Hippocampal formation (tissue), 2 donors: ENCODE results near the gene FAM209A.
"Not testable (repeated sequence)": the region's sequence is repeated elsewhere in the genome, so short reads cannot be mapped to it uniquely, and the experiment has no call there.

Source experiments
- DNase-seq, 2 donors: peaks; one replicate each; lab custom pipeline; 2025; lab: John Stamatoyannopoulos, UW

The FAM209A gene

GRCh38 chr20:56540415-56540814 is 15.9 kb downstream of the FAM209A start:
- no peak for DNase-seq

DNA sequence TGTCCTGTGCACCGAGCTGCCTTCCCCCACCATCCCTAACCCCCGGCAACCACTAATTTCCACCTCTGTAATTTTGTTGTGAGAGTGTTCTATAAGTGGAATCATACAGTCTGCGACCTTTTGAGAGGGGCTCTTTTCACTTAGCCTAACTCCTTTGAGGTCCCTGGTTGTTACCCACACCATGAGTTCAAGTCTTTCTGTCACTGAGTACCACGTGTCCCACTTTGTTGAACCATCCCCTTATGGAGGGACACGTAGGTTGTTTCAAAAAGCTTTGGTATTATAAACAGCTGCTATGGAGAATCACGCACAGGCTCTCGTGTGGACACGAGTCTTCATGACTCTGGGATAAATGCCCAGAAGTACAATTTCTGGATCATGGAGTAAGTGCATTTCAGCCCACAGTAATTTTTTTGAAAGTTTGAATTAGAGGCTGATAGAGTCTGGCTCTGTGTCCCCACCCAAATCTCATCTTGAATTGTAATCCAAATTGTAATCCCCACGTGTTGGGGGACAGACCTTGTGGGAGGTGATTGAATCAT is 18.0 kb downstream of the FAM209A start:
- DNase-seq = no peak

GRCh38 chr20:56551571-56551970 is 27.0 kb downstream of the FAM209A start:
- peak in 1 of 2 donors; percentile 1 for DNase-seq

DNA sequence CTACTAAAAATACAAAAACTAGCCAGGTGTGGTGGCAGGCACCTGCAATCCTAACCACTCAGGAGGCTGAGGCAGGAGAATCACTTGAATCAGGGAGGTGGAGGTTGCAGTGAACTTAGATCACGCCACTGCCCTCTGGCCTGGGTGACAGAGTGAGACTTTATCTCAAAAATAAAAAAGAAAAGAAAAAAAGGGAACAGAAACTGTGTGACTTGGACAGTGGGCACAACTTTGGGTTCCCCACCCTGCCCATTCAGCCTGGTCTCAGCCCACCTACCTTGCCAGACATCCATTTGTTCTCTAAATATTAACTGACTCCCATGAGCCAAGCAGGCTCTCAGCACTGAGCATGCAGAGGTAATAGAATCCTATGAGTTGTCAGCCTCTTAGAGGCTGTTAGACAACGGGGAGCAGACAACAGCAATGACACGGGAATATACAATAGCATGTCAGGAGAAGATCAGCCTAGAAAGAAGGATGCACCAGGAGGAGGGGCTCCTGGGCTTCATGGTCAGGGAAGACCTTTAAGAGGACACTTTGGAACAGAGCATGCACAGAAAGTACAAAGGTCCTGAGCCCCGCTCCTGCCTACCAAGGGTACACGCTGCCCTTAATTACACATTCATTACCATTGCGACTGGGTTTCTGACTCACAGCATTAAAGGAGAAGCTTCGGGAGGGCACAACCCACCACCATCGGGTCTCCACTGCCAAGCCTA is 28.5 kb downstream of the FAM209A start:
- DNase-seq = no peak

- peak; percentile 16 to 67 for DNase-seq
Measured at GRCh38 chr20:56554869-56555268, 30.3 kb downstream of the FAM209A start.

- DNase-seq = no peak
Measured at GRCh38 chr20:56558968-56559367, 34.4 kb downstream of the FAM209A start.

GRCh38 chr20:56564526-56564925 is 40.0 kb downstream of the FAM209A start:
- DNase-seq = not testable (repeated sequence)

- DNase-seq = no peak
Measured at GRCh38 chr20:56565511-56565910, 41.0 kb downstream of the FAM209A start.

- no peak for DNase-seq
Measured at GRCh38 chr20:56566621-56567020, 42.1 kb downstream of the FAM209A start.

GRCh38 chr20:56570832-56571231 is 46.3 kb downstream of the FAM209A start:
- DNase-seq = no peak

DNA sequence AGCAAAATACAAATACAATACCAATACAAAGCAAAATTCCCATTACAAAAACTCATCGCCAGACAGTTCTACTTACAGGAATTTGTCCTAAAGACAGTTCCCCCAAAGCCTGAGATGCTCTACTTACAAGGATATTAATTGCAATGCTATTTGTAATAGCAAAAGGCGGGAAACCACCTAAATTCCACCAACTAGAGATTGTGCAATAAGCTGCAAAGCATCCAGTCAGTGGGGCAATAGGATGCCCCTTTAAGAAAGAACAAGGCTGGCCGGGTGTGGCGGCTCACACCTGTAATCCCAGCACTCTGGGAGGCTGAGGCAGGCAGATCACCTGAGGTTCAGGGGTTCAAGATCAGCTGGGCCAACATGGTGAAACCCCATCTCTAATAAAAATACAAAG is 47.6 kb downstream of the FAM209A start:
- DNase-seq = no peak

GRCh38 chr20:56573986-56574385 is 49.4 kb downstream of the FAM209A start:
- DNase-seq = no peak

- no peak for DNase-seq
Measured at GRCh38 chr20:56574531-56575142, 50.1 kb downstream of the FAM209A start.

- no peak for DNase-seq
Measured at GRCh38 chr20:56575157-56575556, 50.6 kb downstream of the FAM209A start.
